Activated CD4-positive, alpha-beta memory T cell treated with anti-CD3 and anti-CD28 coated beads for 36 hours (primary cell): ENCODE data around the gene OBP2A. TPM values are rescaled to one million over a fixed set of nuclear protein-coding genes. Genes with fewer than 3 reads are reported as not detected.
A peak's percentile ranks its signal among the peaks of the same experiment; 100 is the strongest.

ENCODE experiments used
- CTCF ChIA-PET: fragments of 350-600 bp; sonication (Branson Sonifier 250); formaldehyde crosslinking; loops from one replicate; lab custom pipeline; 2021; ENCODE audit warnings: antibody characterized with exemption, inconsistent platforms; lab: Charles Lee
- POLR2A ChIA-PET: fragments of 350-600 bp; sonication (Branson Sonifier 250); formaldehyde crosslinking; loops from one replicate; lab custom pipeline; 2021; ENCODE audit warnings: antibody characterized with exemption; lab: Charles Lee
- DNase-seq: peaks from one replicate; pipeline ENCODE4 v3.0.0-alpha.2; 2020
- H3K27ac Mint-ChIP-seq: one replicate; pipeline ENCODE4 v1.8.0; 2021; ENCODE audit warnings: mixed read lengths
- H3K27me3 Mint-ChIP-seq: one replicate; pipeline ENCODE4 v1.8.0; 2021; ENCODE audit warnings: mixed read lengths
- H3K36me3 Mint-ChIP-seq: one replicate; pipeline ENCODE4 v1.8.0; 2021; ENCODE audit warnings: mixed read lengths
- H3K4me1 Mint-ChIP-seq: one replicate; pipeline ENCODE4 v1.8.0; 2021; ENCODE audit warnings: low read depth, mixed read lengths
- H3K4me3 Mint-ChIP-seq: one replicate; pipeline ENCODE4 v1.8.0; 2021; ENCODE audit warnings: mild to moderate bottlenecking, mixed read lengths
- H3K9me3 Mint-ChIP-seq: one replicate; pipeline ENCODE4 v1.8.0; 2021; ENCODE audit warnings: mixed read lengths
- intact Hi-C: fragments of 100-400 bp; cut with micrococcal nuclease; formaldehyde crosslinking; loops from one replicate; pipeline ENCODE4 v1.15.1; 2023
- total RNA-seq, 2 experiments: library from RNA; stranded (reverse); gene quantifications; one replicate each; pipeline ENCODE4 v1.2.3, GENCODE V29; 2021

Gene OBP2A
- total RNA-seq, 2 experiments from 2014 or later, result not detected

- Mint-ChIP-seq H3K27me3 (peaks cover 1% of the 10 kb centered on the region), H3K36me3 (no peaks in the 10 kb centered on the region), H3K4me1 (peaks cover 5% of the 10 kb centered on the region), H3K4me3 (no peak overlapping the region), H3K9me3 (peaks cover 1% of the 10 kb centered on the region), H3K27ac (no peak overlapping the region)
- CTCF ChIA-PET, result no interaction called here
- intact Hi-C loops, result no loop called here
- no peak for DNase-seq
- POLR2A ChIA-PET, result no interaction called here
Measured at GRCh38 chr9:135514342-135515082, 31.4 kb upstream of the OBP2A start.

GRCh38 chr9:135515083-135515951, 30.6 kb upstream of the OBP2A start:
- Mint-ChIP-seq H3K27me3 (peaks cover 1% of the 10 kb centered on the region), H3K4me1 (peaks cover 5% of the 10 kb centered on the region), H3K36me3 (no peaks in the 10 kb centered on the region), H3K27ac (no peak overlapping the region), H3K9me3 (no peaks in the 10 kb centered on the region), H3K4me3 (no peak overlapping the region)
- intact Hi-C loops, result no loop called here
- CTCF ChIA-PET, result no interaction called here
- no peak for DNase-seq
- POLR2A ChIA-PET, result no interaction called here

- DNase-seq, result peak; percentile 42
- H3K27ac Mint-ChIP-seq, result no peak overlapping the region
- POLR2A ChIA-PET, result no interaction called here
- intact Hi-C loops, result no loop called here
- peaks cover 5% of the 10 kb centered on the region for H3K4me1 Mint-ChIP-seq
- H3K36me3 Mint-ChIP-seq, result no peaks in the 10 kb centered on the region
- H3K27me3 Mint-ChIP-seq, result peaks cover 1% of the 10 kb centered on the region
- CTCF ChIA-PET, result no interaction called here
- no peak overlapping the region for H3K4me3 Mint-ChIP-seq
- no peaks in the 10 kb centered on the region for H3K9me3 Mint-ChIP-seq
Measured at GRCh38 chr9:135516132-135516860, 29.6 kb upstream of the OBP2A start.

- ChIA-PET POLR2A (no interaction called here), CTCF (interaction anchor here (1.2 kb wide), 1 partner anchor 13 kb away, joined by 4 read pairs; no protein-coding TSS in a partner anchor)
- no peak overlapping the region for H3K27ac Mint-ChIP-seq
- H3K9me3 Mint-ChIP-seq, result no peaks in the 10 kb centered on the region
- intact Hi-C loops, result no loop called here
- H3K4me1 Mint-ChIP-seq, result no peaks in the 10 kb centered on the region
- no peak for DNase-seq
- H3K36me3 Mint-ChIP-seq, result no peaks in the 10 kb centered on the region
- peaks cover 1% of the 10 kb centered on the region for H3K27me3 Mint-ChIP-seq
- H3K4me3 Mint-ChIP-seq, result no peak overlapping the region
Measured at GRCh38 chr9:135517407-135517822, 28.5 kb upstream of the OBP2A start.

- peaks cover 1% of the 10 kb centered on the region for H3K27me3 Mint-ChIP-seq
- no peak overlapping the region for H3K4me3 Mint-ChIP-seq
- H3K4me1 Mint-ChIP-seq, result no peaks in the 10 kb centered on the region
- POLR2A ChIA-PET, result no interaction called here
- intact Hi-C loops, result no loop called here
- no peak for DNase-seq
- H3K9me3 Mint-ChIP-seq, result no peaks in the 10 kb centered on the region
- H3K36me3 Mint-ChIP-seq, result no peaks in the 10 kb centered on the region
- CTCF ChIA-PET, result no interaction called here
- H3K27ac Mint-ChIP-seq, result no peak overlapping the region
Measured at GRCh38 chr9:135519179-135519971, 26.6 kb upstream of the OBP2A start.

GRCh38 chr9:135520916-135521607, 24.9 kb upstream of the OBP2A start, which contains the start of gene LCN1:
TSS of gene LCN1 (plus strand) at chr9:135521440. CDS start at chr9:135521498, 58 bp downstream.
- H3K36me3 Mint-ChIP-seq, result no peaks in the 10 kb centered on the region
- intact Hi-C loops, result no loop called here
- ChIA-PET POLR2A (no interaction called here), CTCF (no interaction called here)
- H3K27me3 Mint-ChIP-seq, result peaks cover 1% of the 10 kb centered on the region
- no peak within 1 kb of the TSS for H3K4me3 Mint-ChIP-seq
- H3K27ac Mint-ChIP-seq, result no peak within 1 kb of the TSS
- no peaks in the 10 kb centered on the region for H3K4me1 Mint-ChIP-seq
- no peaks in the 10 kb centered on the region for H3K9me3 Mint-ChIP-seq
- DNase-seq, result no peak

- no peak overlapping the region for H3K27ac Mint-ChIP-seq
- intact Hi-C loops, result no loop called here
- peaks cover 1% of the 10 kb centered on the region for H3K27me3 Mint-ChIP-seq
- no peaks in the 10 kb centered on the region for H3K36me3 Mint-ChIP-seq
- H3K4me3 Mint-ChIP-seq, result no peak overlapping the region
- H3K9me3 Mint-ChIP-seq, result no peaks in the 10 kb centered on the region
- H3K4me1 Mint-ChIP-seq, result no peaks in the 10 kb centered on the region
- ChIA-PET CTCF (no interaction called here), POLR2A (no interaction called here)
- DNase-seq, result no peak
Measured at GRCh38 chr9:135521608-135522095, 24.3 kb upstream of the OBP2A start.

GRCh38 chr9:135522137-135522877, 23.6 kb upstream of the OBP2A start:
- ChIA-PET CTCF (no interaction called here), POLR2A (no interaction called here)
- Mint-ChIP-seq H3K9me3 (no peaks in the 10 kb centered on the region), H3K27me3 (peaks cover 1% of the 10 kb centered on the region), H3K4me1 (no peaks in the 10 kb centered on the region), H3K27ac (no peak overlapping the region), H3K36me3 (no peaks in the 10 kb centered on the region), H3K4me3 (no peak overlapping the region)
- intact Hi-C loops, result no loop called here
- DNase-seq, result no peak

GRCh38 chr9:135522931-135523330, 23.0 kb upstream of the OBP2A start:
- Mint-ChIP-seq H3K36me3 (no peaks in the 10 kb centered on the region), H3K27ac (no peak overlapping the region), H3K4me3 (no peak overlapping the region), H3K4me1 (no peaks in the 10 kb centered on the region), H3K27me3 (no peaks in the 10 kb centered on the region), H3K9me3 (no peaks in the 10 kb centered on the region)
- no peak for DNase-seq
- POLR2A ChIA-PET, result no interaction called here
- CTCF ChIA-PET, result no interaction called here
- intact Hi-C loops, result no loop called here

GRCh38 chr9:135523521-135524129, 22.3 kb upstream of the OBP2A start:
- no peaks in the 10 kb centered on the region for H3K9me3 Mint-ChIP-seq
- no peaks in the 10 kb centered on the region for H3K27me3 Mint-ChIP-seq
- DNase-seq, result peak; percentile 5
- ChIA-PET CTCF (no interaction called here), POLR2A (no interaction called here)
- H3K4me1 Mint-ChIP-seq, result no peaks in the 10 kb centered on the region
- no peak overlapping the region for H3K27ac Mint-ChIP-seq
- intact Hi-C loops, result no loop called here
- H3K4me3 Mint-ChIP-seq, result no peak overlapping the region
- no peaks in the 10 kb centered on the region for H3K36me3 Mint-ChIP-seq
